GM04503 (cell line): Measurements from ENCODE around the gene OSBPL10.
"Not testable (repeated sequence)": the region's sequence is repeated elsewhere in the genome, so short reads cannot be mapped to it uniquely, and the experiment has no call there.

Source experiments
- DNase-seq: peaks from one replicate; pipeline ENCODE4 v3.0.0-alpha.2; 2012; ENCODE audit warnings: low read depth

Gene OSBPL10

DNA sequence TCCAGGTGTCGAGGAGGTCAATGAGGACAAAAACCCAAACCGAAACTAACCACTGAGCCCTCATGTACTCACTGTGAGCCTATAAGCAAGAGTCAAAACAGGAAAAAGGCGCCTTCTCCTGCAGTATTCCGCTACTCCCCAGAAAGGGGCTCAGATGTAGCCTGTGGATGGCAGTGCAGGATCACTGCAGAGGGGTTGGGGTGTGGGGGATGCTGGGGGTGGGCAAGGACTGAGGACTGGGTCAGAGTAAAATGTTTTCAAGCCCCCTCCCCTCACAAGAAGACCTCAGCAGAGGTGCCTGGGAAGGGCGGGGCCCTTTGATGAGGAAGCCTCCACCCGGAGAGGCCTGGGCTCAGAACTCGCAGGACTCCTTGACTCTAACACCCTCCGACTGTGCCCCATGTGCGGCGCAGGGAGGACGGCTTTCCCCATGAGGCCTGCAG lies 170.1 kb downstream of the OSBPL10 start:
- no peak for DNase-seq

DNA sequence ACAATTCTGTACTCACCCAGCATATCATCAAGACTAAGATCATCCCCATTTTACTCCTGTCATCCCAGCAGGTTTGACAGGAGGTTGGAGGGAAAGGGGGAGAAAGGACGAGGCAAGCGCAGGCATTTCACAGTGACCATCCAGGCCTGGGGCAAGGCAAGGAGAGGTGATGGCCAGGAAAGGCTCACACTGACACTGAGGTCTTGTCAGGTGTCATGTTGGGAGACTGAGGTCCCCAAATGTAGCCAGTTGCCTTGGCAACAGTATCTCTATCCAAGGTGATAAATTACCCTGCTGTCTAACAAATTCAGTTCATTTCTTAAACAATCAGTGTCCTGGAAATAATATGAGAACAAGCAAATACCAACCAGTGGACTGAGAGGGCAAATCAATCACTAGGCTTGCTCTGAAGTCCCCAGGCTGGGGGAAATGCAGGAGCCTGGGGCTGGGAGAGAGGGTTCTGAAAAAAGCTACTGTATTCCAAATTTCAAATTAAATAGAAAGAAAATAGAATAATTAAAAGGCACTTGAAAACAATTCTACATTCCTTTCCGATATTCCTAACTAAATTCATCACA lies 172.8 kb downstream of the OSBPL10 start:
- DNase-seq = no peak

DNA sequence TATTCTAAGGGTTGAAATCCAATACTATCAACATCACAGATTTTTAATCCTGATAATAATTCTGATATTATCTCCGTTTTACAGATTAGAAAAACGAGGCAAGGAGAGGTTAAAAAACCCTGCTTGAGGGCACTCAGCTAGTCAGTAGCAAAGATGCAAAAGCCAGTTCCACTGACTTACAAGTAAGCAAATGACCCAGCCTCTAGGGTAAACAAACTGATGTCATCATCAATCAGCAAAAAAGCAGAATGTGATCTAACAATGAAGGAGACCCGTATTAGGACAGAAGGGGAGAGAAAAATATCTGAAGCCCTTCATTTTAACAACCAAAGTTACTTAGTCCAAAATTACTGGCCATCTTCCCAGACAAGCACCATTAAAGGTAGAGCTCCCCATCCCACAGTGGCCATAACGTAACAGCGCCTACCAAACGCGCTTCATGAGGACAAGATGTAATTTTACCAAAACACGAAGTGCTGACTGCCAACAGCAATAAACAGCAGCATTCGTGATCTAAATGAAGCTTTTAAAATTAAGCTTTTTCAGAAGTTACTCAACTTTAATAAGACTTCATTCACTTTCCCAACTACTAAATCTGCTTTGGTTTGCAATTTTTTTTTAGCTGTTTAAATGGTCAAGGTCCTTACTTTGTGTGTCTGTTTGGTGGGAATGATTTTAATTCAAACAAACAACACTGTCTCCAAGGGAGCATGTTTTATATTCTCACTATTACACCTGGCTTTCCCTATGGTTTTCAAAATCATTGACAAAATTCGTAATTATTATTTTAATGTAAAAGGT lies 176.6 kb downstream of the OSBPL10 start:
- no peak for DNase-seq

DNA sequence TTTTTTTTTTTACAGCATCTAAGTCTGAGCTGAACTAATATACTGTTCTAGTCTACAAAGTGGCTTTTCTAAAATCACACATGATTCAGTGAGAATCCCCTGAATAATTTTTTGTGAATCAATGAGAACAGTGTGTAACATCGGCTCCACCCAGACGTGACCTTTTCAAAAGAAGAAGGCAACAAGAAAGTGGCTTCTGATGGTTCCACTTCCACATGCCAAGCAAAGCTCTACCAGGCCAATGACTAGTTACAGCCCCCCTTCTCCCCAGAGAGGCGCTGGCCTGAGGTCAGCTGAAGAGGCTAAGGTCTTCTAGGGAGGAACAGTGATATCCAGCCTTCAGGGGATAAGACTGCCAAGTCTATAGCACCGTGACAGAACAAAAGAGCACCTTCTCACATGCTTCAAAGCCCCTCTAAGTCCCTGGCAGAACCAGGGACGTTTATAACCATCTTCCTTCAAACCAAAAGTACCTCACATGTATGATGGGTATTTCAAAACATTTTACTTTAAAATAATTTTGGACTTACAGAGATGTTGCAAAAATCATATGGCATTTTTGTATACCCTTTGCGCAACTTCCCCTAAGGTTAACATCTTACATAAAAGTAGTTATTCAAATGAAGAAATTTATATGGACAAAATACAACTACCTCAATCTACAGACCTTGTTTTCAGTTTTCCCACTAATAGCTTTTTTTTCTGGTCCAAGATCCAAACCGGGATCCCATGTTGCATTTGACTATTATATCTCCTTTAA lies 177.9 kb downstream of the OSBPL10 start:
- DNase-seq = no peak

DNA sequence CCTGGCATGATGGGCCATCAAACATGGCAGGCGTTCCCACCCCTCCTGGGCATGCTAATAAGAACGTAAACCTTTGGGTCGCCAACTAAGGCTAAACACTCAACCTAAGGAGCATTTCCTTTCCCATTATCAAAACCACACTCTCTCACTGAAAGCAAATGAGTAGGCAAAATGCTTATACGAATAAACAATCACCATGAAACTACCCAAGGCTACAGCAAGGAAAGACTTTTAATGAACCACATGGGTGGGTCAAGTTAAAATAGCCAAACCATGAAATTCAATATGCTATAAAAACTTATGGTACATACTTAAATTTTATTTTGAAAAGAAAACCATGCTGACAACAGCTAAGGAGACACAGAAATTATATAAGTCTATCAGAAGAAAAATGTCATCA lies 180.6 kb downstream of the OSBPL10 start:
- no peak for DNase-seq

DNA sequence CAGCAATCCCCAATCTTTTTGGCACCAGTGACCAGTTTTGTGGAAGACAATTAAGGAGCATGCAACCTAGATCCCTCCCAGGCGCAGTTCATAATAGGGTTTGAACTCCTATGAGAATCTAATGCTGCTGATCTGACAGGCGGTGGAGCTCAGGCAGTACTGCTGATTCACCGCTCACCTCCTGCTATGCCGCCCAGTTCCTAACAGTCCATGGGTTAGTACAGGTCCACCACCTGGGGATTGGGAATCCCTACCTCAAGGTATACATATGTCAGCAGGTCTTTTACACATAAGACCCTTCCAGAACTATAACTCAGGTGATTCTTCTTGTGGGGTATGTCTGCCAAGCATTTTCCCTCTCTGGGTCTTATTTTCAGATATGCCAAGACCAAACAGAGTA lies 182.2 kb downstream of the OSBPL10 start:
- DNase-seq = no peak

DNA sequence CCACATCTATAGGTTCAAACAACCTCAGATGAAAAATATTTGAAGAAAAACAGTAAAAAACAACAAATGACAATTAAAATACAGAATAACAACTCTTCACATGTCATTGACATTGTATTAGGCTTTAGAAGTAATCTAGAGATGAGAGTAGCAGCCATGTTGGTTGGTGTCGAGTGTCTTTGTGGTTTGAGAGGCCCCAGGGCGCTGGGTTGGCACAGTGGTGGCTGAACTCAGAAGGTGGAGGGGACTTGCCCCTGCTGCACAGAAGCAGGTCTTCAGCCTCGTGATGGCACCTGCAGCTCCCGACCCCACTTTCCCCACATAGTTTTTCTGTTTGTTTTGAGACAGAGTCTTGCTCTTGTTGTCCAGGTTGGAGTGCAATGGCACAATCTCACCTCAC lies 187.2 kb downstream of the OSBPL10 start:
- DNase-seq = no peak

DNA sequence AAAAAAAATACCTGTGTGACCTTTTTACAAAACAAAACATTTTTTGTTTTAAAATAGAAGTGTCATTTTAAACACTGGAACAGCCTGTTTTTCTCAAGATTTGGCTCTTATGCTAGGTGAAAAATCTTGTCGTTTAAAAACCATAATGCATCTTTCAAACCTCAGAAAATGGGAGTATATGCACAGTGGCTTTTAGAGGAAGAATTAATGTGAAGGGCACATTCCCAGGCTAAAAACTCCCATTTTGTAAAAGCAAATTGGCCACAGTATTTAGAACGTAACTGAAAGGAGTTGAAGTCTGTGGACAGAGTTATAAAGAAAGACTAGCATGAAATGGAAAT lies 190.0 kb downstream of the OSBPL10 start:
- DNase-seq = no peak

DNA sequence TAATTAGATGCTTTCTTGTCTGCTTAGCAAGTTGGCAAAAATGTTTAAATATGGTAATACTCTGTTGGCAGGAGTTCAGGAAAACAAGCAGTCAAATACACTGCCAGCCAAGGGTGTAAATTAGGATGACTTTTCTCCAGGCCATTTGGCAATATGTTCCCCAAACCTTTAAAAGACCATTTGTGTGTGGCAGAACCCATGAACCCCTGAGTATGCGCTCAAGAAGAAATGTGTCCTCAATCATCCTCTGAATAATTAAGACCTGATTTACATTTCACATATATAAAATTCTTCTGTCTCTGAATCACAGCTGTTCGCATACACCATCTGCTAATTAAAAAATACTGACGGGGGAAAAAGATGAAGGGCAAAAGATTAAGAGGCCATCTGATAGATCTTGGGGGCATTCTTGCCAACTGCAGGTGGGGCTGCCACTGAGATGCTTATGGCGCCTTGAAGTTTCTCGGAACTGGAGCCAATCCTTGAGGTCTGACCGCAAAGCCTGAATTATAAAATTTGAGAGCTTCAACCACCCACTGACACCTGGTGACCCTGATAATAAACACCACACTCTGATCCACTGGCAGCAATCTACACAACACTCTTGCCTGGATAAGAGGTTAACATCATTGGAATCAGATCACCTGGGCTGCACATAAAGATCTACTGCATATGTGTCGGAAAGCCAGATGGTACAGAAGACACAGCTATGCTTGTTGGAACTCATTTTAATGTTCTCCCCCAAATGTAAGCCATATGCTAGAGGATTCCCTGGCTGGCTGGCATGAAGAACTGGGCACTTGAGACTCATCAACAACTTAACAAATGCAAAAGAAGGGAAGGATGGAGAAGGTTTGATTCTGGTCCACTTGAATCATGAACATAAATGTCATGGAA lies 190.6 kb downstream of the OSBPL10 start:
- no peak for DNase-seq

DNA sequence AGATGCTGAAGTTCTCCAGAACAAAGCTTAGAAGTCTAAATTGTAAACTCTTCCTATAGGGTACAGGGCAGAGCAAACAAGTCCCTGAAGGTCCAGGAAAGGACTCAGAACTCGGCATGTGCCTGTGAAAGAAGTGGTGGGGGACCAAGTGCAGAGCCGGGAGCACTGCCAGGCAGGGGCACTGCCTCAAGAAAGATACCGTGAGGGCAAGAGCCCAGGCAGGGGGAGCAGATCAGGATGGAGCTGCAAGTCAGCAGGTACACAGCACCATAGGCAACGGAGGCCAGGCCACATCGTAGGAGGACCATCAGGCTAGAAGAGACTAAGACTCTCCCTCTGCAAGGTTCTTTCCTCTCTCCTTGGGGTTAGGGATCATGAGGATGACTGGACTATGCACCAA lies 191.6 kb downstream of the OSBPL10 start:
- DNase-seq = no peak

DNA sequence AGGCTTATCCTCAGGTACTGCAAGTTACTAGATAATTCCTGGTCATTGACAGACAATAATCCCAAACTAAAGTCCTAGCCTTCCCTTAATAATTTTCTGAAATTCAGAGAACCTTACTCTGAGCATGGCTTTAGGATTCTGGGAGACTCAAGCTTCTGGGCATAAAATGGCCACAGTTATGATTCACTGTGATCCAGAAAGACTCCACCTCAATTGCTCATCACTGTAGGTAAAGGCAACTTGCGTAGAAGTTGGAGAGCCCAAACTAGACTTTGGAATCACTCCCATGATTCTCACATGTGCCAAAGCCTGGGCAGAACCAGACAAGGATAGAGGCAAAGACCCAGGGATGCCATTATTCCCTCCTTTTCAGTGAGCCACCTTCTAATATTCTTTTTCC lies 195.3 kb downstream of the OSBPL10 start:
- no peak for DNase-seq

DNA sequence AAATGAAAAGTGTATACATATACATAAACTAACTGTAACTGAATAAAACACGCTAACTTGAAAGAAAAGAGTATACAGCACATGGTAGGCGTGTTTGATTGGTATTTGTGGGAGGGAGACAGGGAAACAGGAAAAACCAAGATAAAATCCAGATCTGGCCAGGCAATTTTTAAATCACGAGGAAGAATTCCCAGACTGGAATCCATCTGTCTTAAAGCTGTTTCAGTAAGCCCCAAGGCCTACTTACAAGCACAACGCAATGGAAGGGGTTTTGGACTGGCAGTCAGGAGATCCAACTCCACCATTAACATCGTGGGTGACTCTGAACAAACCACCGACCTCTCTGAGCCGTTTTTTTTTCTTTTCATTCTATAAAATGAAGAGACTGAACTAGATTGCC lies 195.8 kb downstream of the OSBPL10 start:
- DNase-seq = no peak

DNA sequence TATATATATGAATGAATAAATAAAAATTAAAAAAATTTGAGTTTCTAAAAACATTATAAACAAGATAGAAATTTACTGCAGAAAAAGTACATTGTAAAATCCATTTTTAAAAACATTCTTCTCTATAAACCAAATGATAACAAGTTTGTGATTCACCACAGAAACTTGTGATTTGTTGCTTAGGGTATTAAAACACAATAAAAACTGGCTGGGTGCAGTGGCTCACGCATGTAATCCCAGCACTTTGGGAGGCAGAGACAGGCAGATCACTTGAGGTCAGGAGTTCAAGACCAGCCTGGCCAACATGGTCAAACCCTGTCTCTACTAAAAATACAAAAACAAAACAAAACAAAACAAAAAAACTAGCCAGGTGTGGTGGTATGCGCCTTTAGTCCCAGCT lies 197.2 kb downstream of the OSBPL10 start:
- DNase-seq = peak; percentile 40

DNA sequence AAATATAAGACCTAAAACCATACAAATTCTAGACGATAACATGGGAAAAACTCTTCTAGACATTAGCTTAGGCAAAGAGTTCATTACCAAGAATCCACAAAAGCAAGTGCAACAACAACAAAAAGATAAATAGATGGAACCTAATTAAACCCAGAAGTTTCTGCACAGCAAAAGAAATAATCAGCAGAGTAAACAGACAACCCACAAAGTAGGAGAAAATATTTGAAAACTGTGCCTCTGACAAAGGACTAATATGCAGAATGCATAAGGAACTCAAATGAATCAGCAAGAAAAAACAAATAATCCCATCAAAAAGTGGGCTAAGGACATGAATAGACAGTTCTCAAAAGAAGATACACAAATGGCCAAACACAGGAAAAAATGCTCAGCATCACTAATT lies 198.8 kb downstream of the OSBPL10 start:
- not testable (repeated sequence) for DNase-seq

DNA sequence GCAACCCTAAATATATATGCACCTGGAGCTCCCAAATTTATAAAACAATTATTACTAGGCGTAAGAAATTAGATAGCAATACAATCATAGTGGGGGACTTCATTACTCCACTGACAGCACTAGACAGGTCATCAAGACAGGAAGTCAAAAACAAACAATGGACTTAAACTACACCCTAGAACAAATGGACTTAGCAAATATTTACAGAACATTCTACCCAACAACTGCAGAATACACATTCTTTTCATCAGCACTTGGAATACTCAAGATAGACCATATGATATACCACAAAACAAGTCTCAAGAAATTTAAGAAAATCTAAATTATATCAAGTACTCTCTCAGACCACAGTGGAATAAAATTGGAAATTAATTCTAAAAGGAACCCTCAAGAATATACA lies 201.5 kb downstream of the OSBPL10 start:
- no peak for DNase-seq

DNA sequence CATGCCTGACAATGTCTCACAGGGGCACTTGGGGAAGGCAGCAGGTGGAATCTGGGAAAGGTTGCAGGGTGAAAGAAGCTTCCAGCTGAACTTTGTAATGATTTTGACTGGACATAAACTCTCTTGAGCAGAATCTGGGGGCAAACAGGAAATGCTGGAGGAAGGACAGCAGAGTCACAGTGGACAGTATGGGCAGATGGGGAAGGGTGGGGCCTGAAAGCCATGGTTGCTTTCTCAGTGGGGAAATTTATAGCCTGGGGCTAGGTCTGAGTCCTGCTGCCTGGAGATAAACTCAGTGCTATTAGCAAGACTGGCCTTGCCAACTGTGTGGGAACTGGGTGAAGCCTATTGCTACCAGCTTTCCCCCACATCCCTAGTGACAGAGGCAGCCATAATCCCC lies 203.2 kb downstream of the OSBPL10 start:
- no peak for DNase-seq

DNA sequence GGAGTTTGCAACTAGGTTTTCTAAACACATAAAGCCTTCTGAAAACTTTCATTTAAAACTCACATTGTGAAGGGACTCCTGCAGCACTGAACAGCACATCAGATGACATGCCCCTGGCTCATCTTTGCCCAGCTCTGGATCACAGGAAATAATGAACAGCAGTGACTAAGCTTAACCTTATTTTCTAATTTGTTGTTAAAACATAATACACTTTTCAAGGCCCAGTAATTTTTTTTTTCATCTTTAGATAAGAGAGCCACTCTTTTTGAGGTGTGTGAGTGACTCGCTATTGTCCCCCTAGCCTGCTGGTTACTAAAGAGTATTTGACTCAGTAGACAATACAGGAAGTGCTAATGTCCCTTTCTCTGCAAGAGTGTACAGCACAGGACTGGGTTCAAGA lies 204.0 kb downstream of the OSBPL10 start:
- DNase-seq = no peak

DNA sequence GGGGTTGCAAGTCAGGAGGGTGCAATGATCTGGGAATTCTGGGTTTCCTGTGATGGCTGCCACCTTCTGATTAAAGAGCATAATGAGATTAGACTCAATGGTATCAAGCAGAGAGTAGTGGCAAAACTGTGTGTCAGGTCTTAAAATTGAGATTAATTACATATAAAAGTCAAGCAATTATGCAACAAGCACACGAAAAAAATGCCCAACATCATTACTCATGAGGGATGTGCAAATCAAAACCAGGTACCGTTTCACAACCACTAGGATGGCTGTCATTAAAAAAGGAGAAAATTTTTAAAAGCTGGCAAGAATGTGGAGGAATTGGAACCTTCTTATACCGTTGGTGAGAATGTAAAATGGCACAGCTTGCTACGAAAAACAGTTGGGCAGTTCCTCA lies 205.0 kb downstream of the OSBPL10 start:
- no peak for DNase-seq

DNA sequence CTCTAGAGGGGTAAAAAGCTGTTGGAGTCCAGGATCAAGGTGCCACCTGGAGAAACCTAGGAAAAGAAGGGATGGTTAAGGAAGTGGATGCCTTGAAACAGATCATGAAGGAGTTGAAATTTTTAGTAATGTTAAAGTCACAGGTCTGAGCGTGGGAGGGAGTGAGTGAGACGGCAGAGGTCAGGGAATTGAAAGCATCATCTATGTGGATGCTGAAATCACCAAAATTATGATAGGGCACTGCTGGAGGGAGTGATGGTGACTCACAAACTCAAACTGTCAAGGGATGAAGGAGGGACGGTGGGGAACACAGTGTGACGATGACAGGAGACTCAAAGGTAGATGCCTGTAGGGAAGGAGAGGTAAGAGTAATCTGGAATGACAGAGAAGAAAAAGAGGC lies 205.7 kb downstream of the OSBPL10 start:
- no peak for DNase-seq

DNA sequence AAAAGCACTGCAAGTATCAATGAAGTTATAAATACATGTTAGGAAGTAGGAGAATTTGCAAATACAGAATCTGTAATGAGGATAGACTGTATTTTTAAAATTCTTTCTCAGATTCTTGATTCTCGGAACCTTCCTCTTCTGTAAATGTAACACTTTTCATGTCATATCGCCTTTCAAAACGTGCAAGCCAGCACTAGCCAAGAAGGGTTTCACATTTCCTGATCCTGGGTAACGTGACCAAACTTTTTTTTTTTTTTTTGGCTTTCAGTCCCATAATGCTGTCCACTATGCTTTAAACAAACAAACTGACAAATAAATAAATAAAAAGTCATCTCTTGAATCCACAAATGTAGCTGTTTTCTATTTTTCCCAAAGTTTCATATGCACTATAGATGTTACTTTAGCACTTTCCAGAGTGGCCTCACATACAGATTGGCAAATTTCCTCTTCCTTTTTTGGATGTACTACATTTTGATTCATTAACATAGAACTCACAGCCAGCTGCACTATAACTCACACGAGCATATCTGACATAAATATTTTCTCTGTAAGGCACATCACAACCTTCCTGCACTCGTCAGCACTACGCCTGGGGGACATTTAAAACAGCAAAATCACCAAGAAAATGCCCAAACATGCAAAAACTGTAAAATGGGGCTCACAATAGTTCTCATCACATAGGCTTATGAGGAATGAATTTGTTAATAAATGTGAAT lies 208.1 kb downstream of the OSBPL10 start:
- DNase-seq = no peak

DNA sequence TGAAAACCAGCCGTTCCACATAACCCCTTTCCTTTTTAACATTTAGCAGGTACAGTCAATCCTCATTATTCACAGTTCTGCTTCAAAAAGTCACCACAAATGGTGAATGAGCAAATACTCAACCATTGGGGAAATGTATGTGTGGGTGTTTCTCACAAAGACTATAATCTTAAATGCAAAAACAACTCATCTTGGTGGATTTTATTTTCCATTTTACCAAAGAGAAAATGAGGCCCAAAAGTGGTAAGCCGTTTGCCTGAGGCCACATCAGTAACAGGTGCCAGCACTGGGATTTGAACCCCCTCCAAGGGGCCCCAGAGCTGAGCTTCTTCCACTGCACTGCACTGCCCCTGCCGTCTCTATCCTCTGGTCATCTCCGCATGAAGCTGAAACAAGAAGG lies 208.8 kb downstream of the OSBPL10 start:
- no peak for DNase-seq
